Kasumi-1 (cell line): Measurements from ENCODE around the gene FHL1.
A peak's percentile ranks its signal among the peaks of the same experiment; 100 is the strongest.
"Not testable (repeated sequence)": the region's sequence is repeated elsewhere in the genome, so short reads cannot be mapped to it uniquely, and the experiment has no call there.

Experiments used
- DNase-seq, 2 experiments: peaks; one replicate each; lab custom pipeline; 2025; lab: John Stamatoyannopoulos, UW

The FHL1 gene

GRCh38 chrX:136147315-136147901 lies at the start of gene FHL1:
FHL1 (plus strand) TSS chrX:136147533.
- peak; percentile 6 to 24 for DNase-seq

- DNase-seq: peak; percentile 55 to 75
Measured at GRCh38 chrX:136097871-136098805, 49.2 kb upstream of the FHL1 start.

GRCh38 chrX:136104936-136105335 lies 42.4 kb upstream of the FHL1 start:
- no peak for DNase-seq

- no peak for DNase-seq
Measured at GRCh38 chrX:136106920-136107528, 40.3 kb upstream of the FHL1 start.

GRCh38 chrX:136108905-136109304 lies 38.4 kb upstream of the FHL1 start:
- DNase-seq: not testable (repeated sequence)

GRCh38 chrX:136112286-136112685 lies 35.0 kb upstream of the FHL1 start:
- no peak for DNase-seq

GRCh38 chrX:136112778-136113177 lies 34.6 kb upstream of the FHL1 start:
- DNase-seq: no peak

GRCh38 chrX:136115126-136115903 lies 32.0 kb upstream of the FHL1 start:
- peak; percentile 4 to 29 for DNase-seq

- peak in 1 of 2 experiments; percentile 30 for DNase-seq
Measured at GRCh38 chrX:136115904-136116297, 31.4 kb upstream of the FHL1 start.

- no peak for DNase-seq
Measured at GRCh38 chrX:136121788-136122187, 25.5 kb upstream of the FHL1 start.

GRCh38 chrX:136122207-136122606 lies 25.1 kb upstream of the FHL1 start:
- no peak for DNase-seq

- no peak for DNase-seq
Measured at GRCh38 chrX:136125106-136125505, 22.2 kb upstream of the FHL1 start.

- no peak for DNase-seq
Measured at GRCh38 chrX:136126371-136126770, 21.0 kb upstream of the FHL1 start.

- no peak for DNase-seq
Measured at GRCh38 chrX:136126872-136127406, 20.4 kb upstream of the FHL1 start.

GRCh38 chrX:136128743-136129142 lies 18.6 kb upstream of the FHL1 start:
- no peak for DNase-seq

- no peak for DNase-seq
Measured at GRCh38 chrX:136130931-136131833, 16.2 kb upstream of the FHL1 start.

GRCh38 chrX:136138939-136139338 lies 8.4 kb upstream of the FHL1 start:
- DNase-seq: no peak

GRCh38 chrX:136141569-136141968 lies 5.8 kb upstream of the FHL1 start:
- no peak for DNase-seq

GRCh38 chrX:136142592-136142991 lies 4.7 kb upstream of the FHL1 start:
- no peak for DNase-seq

- peak; percentile 17 to 49 for DNase-seq
Measured at GRCh38 chrX:136143711-136144110, 3.6 kb upstream of the FHL1 start.
